ENCODE data around the gene KLHL29.

Gene KLHL29

DNA sequence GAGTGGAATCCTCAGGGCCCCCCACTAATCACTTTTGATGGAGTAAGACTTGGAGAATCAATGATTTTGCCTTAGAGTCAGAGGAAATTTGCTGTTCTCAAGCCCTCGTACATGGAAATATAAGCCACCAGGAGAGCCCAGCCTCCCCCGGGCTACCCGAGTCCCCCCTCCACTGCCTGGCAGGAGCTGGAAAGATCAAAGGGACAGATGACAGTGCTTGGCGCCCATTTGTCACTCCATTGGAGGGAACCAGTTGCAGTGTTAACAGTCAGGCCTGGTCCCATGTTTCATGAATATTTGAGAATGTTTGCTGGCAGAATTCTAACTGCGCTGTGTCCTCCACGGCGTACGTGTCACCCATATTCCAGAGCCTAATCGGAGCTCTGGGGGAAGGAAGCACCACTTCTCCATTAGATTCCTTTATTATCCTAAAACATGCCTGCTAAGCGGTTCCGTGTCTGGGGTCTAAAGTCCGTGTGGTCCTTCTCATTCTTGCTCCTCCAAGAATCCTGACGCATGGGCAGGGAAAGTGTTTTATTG is 202.4 kb downstream of the KLHL29 start:
- Histone ChIP-seq H3K4me1 (ENCODE audit: control insufficient read depth in 1 of 2, insufficient read depth in 2 of 2, low read length in 2 of 2) (peaks cover 8 to 19% of the 10 kb centered on the region in 2 donors), H3K27me3 (ENCODE audit: low read depth, low read length) (no peaks in the 10 kb centered on the region), H3K36me3 (ENCODE audit: control insufficient read depth in 1 of 2, insufficient read depth in 2 of 2, low read length in 2 of 2) (no peaks in the 10 kb centered on the region), H3K9me3 (ENCODE audit: control insufficient read depth in 1 of 2, low read length in 2 of 2) (no peaks in the 10 kb centered on the region), H3K4me3 (ENCODE audit: low read depth in 1 of 2, low read length in 2 of 2) (no peak overlapping the region), H3K27ac (ENCODE audit: low read length) (no peak overlapping the region)

DNA sequence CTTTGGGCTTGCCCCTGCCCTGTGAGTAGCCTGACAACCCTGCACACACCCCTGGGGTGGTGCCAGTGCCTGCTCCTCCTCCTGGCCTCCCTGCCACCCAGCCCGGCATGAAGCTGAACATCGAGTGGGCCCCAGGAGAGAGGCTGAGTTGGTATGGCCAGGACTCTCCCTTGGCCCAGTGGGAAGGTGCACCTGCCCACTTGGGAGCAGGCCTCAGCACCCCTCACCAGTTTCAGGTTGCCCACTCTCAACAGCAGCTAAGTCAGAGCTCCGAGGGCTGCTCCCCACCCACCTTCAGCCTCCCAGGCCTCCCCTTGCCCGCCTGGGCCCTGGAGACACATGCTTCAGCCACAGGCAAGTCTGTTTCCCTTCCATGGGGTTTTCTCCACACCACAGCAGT is 203.1 kb downstream of the KLHL29 start:
- H3K4me3 ChIP-seq (ENCODE audit: low read depth in 1 of 2, low read length in 2 of 2), result no peak overlapping the region
- H3K4me1 ChIP-seq (ENCODE audit: control insufficient read depth in 1 of 2, insufficient read depth in 2 of 2, low read length in 2 of 2), result peaks cover 11 to 20% of the 10 kb centered on the region in 2 donors
- H3K36me3 ChIP-seq (ENCODE audit: control insufficient read depth in 1 of 2, insufficient read depth in 2 of 2, low read length in 2 of 2), result no peaks in the 10 kb centered on the region
- H3K27ac ChIP-seq (ENCODE audit: low read length), result peak overlapping the region; percentile 65
- H3K27me3 ChIP-seq (ENCODE audit: low read depth, low read length), result no peaks in the 10 kb centered on the region
- no peaks in the 10 kb centered on the region for H3K9me3 ChIP-seq (ENCODE audit: control insufficient read depth in 1 of 2, low read length in 2 of 2)

DNA sequence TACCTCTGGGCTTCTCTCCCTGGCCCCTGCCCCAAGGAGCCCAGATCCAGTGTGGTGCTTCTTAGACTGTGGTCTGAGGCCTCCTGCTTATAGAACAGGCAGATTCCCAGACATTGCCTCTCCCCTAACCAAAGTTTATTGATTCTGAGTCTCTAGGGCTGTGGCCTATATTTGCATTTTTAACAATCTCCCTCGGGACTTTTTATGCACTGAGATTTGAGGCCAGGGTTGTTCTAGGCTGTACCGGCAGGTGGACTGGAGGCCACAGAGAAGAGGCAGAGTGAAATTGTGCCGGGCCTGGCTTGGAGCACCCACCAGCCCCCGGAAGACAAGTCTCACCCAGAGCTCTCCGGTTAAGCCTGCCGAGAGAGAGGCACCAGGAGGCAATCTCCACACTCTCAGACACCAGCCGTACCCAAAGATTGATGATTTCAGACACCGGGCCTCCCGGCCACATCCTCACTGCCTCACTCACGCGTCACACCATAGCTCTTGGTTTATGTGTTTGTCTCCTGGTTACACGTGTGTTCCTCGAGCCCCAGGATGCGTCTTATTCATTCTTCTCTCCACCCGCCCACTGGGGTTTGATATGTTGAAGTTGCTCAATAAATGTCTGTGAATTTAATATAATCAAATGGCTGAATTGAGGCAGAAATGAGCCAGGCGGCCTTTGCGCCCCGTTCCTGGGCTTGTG is 203.7 kb downstream of the KLHL29 start:
- H3K4me3 ChIP-seq (ENCODE audit: low read depth in 1 of 2, low read length in 2 of 2), result no peak overlapping the region
- no peaks in the 10 kb centered on the region for H3K9me3 ChIP-seq (ENCODE audit: control insufficient read depth in 1 of 2, low read length in 2 of 2)
- H3K27me3 ChIP-seq (ENCODE audit: low read depth, low read length), result no peaks in the 10 kb centered on the region
- H3K27ac ChIP-seq (ENCODE audit: low read length), result peak overlapping the region; percentile 65
- peaks cover 11 to 26% of the 10 kb centered on the region in 2 donors for H3K4me1 ChIP-seq (ENCODE audit: control insufficient read depth in 1 of 2, insufficient read depth in 2 of 2, low read length in 2 of 2)
- H3K36me3 ChIP-seq (ENCODE audit: control insufficient read depth in 1 of 2, insufficient read depth in 2 of 2, low read length in 2 of 2), result no peaks in the 10 kb centered on the region

DNA sequence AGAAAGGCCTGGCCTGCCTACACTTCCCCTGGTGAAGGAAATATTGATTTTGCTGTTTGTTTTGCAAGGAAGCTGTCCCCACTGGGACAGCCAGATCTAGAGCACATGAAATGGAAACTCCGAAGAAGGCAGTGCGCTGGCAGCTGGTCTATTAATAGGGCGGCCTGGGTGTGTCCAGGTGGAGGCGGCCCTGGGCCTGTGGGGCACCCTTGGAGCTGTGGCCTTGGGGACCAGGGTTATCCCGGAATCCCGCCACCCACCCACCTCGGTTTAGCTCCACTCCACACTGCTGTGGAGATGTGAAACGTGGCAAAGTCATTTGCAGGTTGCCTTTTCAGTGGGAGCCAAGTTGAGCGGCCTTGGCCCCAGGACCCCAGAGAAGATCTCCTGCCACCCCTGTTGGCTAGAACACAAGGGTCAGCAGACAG is 204.3 kb downstream of the KLHL29 start:
- Histone ChIP-seq H3K27me3 (ENCODE audit: low read depth, low read length) (no peaks in the 10 kb centered on the region), H3K4me1 (ENCODE audit: control insufficient read depth in 1 of 2, insufficient read depth in 2 of 2, low read length in 2 of 2) (peaks cover 11 to 31% of the 10 kb centered on the region in 2 donors), H3K4me3 (ENCODE audit: low read depth in 1 of 2, low read length in 2 of 2) (no peak overlapping the region), H3K9me3 (ENCODE audit: control insufficient read depth in 1 of 2, low read length in 2 of 2) (no peaks in the 10 kb centered on the region), H3K36me3 (ENCODE audit: control insufficient read depth in 1 of 2, insufficient read depth in 2 of 2, low read length in 2 of 2) (no peaks in the 10 kb centered on the region), H3K27ac (ENCODE audit: low read length) (peak overlapping the region; percentile 65)

DNA sequence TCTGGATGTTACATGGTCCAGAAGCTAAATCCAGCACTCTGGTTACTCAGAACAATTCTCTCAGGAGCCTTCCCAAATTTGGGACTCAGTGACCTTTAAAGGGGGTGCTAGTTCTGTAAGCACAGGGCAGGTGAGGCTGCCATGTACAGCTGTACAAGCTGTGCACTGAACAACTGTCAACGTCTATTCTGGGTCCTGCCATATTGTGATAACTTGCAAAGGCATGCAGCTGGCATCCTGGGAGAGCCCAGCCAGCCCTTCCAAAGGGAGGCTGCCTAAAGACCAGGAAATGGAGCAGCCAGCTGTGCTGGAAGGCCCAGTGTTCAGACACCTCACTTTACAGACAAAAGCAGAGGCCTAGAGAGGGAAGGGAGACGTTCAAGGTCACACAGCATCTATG is 204.8 kb downstream of the KLHL29 start:
- Histone ChIP-seq H3K4me3 (ENCODE audit: low read depth in 1 of 2, low read length in 2 of 2) (no peak overlapping the region), H3K9me3 (ENCODE audit: control insufficient read depth in 1 of 2, low read length in 2 of 2) (no peaks in the 10 kb centered on the region), H3K27me3 (ENCODE audit: low read depth, low read length) (no peaks in the 10 kb centered on the region), H3K4me1 (ENCODE audit: control insufficient read depth in 1 of 2, insufficient read depth in 2 of 2, low read length in 2 of 2) (peaks cover 11 to 37% of the 10 kb centered on the region in 2 donors), H3K27ac (ENCODE audit: low read length) (peak overlapping the region; percentile 1), H3K36me3 (ENCODE audit: control insufficient read depth in 1 of 2, insufficient read depth in 2 of 2, low read length in 2 of 2) (no peaks in the 10 kb centered on the region)

DNA sequence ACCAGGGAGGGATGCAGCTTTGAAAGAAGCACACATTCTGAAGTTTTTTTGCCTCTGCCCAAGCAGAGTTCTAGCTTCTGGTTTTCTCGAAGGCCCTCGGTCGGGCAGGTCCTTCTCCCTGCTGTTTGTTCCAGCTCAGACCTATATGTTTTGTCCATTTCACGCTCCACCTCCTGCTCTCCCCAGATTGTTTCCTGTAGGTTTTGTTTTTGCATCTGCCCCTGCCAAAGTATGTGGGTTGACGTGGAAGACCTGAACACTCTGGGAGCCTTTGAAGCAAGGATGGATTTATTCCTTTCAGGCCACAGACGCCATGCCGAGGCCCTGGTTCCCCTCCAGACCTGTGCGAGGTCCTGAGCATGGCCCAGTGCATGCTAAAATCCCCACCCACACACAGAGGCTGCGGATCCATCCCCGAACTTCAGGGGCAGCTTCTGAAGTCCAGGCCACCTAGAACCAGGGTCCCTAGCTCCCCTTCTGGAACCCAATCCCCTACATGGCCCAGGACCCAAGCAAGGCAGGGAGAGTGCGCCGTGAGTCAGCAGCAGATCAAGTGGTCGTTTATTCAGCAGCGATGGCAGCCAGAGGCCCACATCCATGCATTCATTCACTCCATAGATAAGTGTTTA is 205.4 kb downstream of the KLHL29 start:
- no peaks in the 10 kb centered on the region for H3K36me3 ChIP-seq (ENCODE audit: control insufficient read depth in 1 of 2, insufficient read depth in 2 of 2, low read length in 2 of 2)
- H3K9me3 ChIP-seq (ENCODE audit: control insufficient read depth in 1 of 2, low read length in 2 of 2), result no peaks in the 10 kb centered on the region
- H3K4me3 ChIP-seq (ENCODE audit: low read depth in 1 of 2, low read length in 2 of 2), result no peak overlapping the region
- H3K27ac ChIP-seq (ENCODE audit: low read length), result peak overlapping the region; percentile 1
- peaks cover 11 to 41% of the 10 kb centered on the region in 2 donors for H3K4me1 ChIP-seq (ENCODE audit: control insufficient read depth in 1 of 2, insufficient read depth in 2 of 2, low read length in 2 of 2)
- no peaks in the 10 kb centered on the region for H3K27me3 ChIP-seq (ENCODE audit: low read depth, low read length)

DNA sequence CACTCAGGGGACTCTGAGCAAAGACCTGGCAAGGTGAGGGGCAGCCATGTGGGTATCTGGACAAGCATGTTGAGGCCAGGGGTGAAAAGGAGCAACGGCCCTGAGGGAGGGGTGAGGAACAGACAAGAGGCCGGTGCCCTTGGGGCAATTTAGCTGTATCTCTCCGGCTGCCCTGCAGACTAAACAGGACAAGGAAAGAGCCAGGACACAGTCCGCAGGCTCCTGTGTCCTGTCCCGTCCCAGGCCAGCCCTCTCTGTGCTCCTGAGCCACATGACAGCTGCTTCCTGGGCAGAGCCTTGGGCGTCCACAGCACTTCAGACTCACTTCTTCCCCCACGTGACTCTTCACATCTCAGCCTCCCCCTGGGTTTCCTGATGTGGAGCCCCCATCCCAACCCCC is 206.1 kb downstream of the KLHL29 start:
- H3K4me3 ChIP-seq (ENCODE audit: low read depth in 1 of 2, low read length in 2 of 2), result no peak overlapping the region
- H3K36me3 ChIP-seq (ENCODE audit: control insufficient read depth in 1 of 2, insufficient read depth in 2 of 2, low read length in 2 of 2), result no peaks in the 10 kb centered on the region
- no peaks in the 10 kb centered on the region for H3K27me3 ChIP-seq (ENCODE audit: low read depth, low read length)
- H3K9me3 ChIP-seq (ENCODE audit: control insufficient read depth in 1 of 2, low read length in 2 of 2), result no peaks in the 10 kb centered on the region
- no peak overlapping the region for H3K27ac ChIP-seq (ENCODE audit: low read length)
- peaks cover 11 to 48% of the 10 kb centered on the region in 2 donors for H3K4me1 ChIP-seq (ENCODE audit: control insufficient read depth in 1 of 2, insufficient read depth in 2 of 2, low read length in 2 of 2)

DNA sequence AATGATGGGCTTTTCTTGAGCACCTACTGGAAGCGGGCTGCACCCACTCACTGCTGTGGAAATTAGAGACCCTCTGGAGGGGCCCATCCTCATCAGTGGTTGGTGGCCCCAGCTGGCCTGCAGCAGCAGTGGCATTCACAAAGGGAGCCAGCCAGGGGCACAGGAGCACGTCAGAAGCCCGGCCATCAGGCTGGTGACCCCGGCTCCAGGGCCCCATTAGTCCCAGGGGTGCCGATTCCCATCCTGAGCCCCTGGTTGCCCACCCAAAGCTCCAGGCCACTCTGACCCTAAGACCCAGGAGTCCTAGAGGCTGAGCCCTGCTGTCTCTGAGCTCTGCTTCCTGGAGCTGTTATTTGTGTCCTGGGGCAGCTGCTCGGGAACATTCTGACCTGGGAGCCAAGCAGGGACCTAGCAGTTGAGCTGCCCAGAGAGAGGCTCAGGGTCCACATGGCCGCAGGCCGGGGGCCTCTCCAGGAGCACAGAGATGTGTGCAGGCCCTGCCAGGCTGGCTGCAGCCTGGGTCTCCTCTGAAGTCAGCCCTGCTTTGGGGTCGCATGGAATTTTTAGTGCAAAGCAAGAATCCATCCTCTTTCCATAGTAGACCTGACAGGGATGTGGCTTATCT is 207.2 kb downstream of the KLHL29 start:
- no peak overlapping the region for H3K27ac ChIP-seq (ENCODE audit: low read length)

DNA sequence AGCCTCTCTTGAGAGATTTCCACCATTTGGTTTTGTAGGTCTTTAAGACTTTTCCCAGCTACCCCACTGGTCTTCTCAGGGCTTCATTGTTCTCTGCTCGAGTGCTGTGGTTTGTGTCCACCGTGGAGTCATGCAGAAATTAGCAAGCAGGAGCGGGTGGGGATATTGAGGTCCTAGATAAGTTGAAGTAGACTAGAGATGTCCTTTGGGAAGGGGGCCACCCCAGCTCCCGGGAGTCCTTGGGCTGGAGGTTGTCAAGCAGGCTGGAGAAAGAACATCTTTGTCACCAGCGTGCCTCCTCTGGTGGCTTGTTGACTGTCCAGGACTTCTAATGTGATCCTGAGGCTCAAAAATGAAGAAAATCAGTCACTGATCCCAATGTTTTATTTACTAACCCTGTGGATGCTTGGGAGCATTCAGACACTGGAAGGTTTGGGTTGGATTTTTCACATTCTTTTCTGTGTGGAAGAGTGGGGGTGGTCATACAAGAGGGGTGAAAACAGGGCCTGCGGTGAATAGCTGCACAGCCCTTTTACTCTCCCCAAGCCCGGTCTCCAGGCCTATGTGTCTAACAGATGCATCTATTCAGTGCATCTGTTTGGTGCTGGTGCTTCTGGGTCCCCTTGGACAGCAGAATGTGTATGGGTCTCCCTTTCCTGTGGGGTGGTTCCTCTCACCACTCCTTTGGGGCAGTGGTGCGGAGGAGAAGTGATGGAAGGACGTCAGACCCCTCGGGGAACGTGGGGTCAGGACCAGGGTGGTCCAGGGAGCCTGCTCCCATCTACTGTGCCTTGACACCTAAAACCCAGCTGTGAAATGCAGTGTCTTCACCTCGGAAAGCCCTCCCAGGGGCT is 208.1 kb downstream of the KLHL29 start:
- no peaks in the 10 kb centered on the region for H3K27me3 ChIP-seq (ENCODE audit: low read depth, low read length)
- H3K9me3 ChIP-seq (ENCODE audit: control insufficient read depth in 1 of 2, low read length in 2 of 2), result no peaks in the 10 kb centered on the region
- peak overlapping the region; percentile 69 for H3K27ac ChIP-seq (ENCODE audit: low read length)
- H3K4me1 ChIP-seq (ENCODE audit: control insufficient read depth in 1 of 2, insufficient read depth in 2 of 2, low read length in 2 of 2), result peaks cover 11 to 54% of the 10 kb centered on the region in 2 donors
- no peak overlapping the region for H3K4me3 ChIP-seq (ENCODE audit: low read depth in 1 of 2, low read length in 2 of 2)
- H3K36me3 ChIP-seq (ENCODE audit: control insufficient read depth in 1 of 2, insufficient read depth in 2 of 2, low read length in 2 of 2), result no peaks in the 10 kb centered on the region

More for the DNA sequence above, 207.2 kb downstream of the KLHL29 start:
- H3K9me3 ChIP-seq (ENCODE audit: control insufficient read depth in 1 of 2, low read length in 2 of 2), result no peaks in the 10 kb centered on the region
- H3K4me3 ChIP-seq (ENCODE audit: low read depth in 1 of 2, low read length in 2 of 2), result no peak overlapping the region
- no peaks in the 10 kb centered on the region for H3K27me3 ChIP-seq (ENCODE audit: low read depth, low read length)
- H3K36me3 ChIP-seq (ENCODE audit: control insufficient read depth in 1 of 2, insufficient read depth in 2 of 2, low read length in 2 of 2), result no peaks in the 10 kb centered on the region
- peaks cover 11 to 54% of the 10 kb centered on the region in 2 donors for H3K4me1 ChIP-seq (ENCODE audit: control insufficient read depth in 1 of 2, insufficient read depth in 2 of 2, low read length in 2 of 2)

DNA sequence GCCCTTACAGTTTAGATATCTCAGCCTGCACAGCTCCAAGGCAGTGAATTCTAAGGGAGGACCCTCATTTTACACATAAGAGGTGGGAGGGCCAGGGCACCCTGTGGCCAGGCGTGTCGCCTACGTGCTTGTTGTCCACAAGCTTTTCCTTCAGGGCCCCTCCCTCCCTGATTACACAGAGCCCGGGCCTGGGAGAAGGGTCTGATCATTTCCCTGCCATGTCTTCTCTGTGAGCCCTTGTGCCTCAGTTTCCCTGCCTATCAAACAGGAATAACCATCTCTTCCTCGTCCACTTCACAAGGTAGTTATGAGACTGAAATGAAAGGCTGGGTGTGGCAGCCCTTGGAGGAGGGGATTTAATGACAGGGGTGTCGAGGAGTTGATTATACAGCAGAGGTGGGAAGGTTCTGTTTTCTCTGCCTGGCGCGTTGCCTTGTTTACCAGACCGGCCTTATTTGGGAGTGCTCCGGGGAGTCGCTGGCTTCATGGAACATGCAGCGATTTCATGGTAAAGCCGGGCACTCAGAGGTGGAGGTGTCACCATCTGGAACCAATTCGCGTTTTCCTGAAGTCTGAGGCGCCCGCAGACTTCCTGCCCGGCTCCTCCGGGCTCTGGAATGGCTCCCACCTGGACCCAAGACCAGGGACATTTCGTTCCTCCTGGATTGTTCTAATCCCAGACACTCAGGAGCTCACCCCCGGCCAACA is 208.9 kb downstream of the KLHL29 start:
- H3K4me3 ChIP-seq (ENCODE audit: low read depth in 1 of 2, low read length in 2 of 2), result no peak overlapping the region
- H3K27me3 ChIP-seq (ENCODE audit: low read depth, low read length), result no peaks in the 10 kb centered on the region
- H3K9me3 ChIP-seq (ENCODE audit: control insufficient read depth in 1 of 2, low read length in 2 of 2), result no peaks in the 10 kb centered on the region
- peaks cover 11 to 50% of the 10 kb centered on the region in 2 donors for H3K4me1 ChIP-seq (ENCODE audit: control insufficient read depth in 1 of 2, insufficient read depth in 2 of 2, low read length in 2 of 2)
- no peaks in the 10 kb centered on the region for H3K36me3 ChIP-seq (ENCODE audit: control insufficient read depth in 1 of 2, insufficient read depth in 2 of 2, low read length in 2 of 2)
- peak overlapping the region; percentile 69 for H3K27ac ChIP-seq (ENCODE audit: low read length)
